Stimulated activated CD8-positive, alpha-beta memory T cell treated with anti-CD3 and anti-CD28 coated beads, Interleukin-7, amount 100 ng/mL, for 48 hours (primary cell): ENCODE results near the gene MFF.

Experiments
- DNase-seq, 2 donors: peaks; one replicate each; pipeline ENCODE4 v3.0.0-alpha.2; 2020; ENCODE audit warnings: low read depth in 1 of 2; ENCODE audit errors: extremely low read depth in 1 of 2

The MFF gene, protein sequence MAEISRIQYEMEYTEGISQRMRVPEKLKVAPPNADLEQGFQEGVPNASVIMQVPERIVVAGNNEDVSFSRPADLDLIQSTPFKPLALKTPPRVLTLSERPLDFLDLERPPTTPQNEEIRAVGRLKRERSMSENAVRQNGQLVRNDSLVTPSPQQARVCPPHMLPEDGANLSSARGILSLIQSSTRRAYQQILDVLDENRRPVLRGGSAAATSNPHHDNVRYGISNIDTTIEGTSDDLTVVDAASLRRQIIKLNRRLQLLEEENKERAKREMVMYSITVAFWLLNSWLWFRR

DNA sequence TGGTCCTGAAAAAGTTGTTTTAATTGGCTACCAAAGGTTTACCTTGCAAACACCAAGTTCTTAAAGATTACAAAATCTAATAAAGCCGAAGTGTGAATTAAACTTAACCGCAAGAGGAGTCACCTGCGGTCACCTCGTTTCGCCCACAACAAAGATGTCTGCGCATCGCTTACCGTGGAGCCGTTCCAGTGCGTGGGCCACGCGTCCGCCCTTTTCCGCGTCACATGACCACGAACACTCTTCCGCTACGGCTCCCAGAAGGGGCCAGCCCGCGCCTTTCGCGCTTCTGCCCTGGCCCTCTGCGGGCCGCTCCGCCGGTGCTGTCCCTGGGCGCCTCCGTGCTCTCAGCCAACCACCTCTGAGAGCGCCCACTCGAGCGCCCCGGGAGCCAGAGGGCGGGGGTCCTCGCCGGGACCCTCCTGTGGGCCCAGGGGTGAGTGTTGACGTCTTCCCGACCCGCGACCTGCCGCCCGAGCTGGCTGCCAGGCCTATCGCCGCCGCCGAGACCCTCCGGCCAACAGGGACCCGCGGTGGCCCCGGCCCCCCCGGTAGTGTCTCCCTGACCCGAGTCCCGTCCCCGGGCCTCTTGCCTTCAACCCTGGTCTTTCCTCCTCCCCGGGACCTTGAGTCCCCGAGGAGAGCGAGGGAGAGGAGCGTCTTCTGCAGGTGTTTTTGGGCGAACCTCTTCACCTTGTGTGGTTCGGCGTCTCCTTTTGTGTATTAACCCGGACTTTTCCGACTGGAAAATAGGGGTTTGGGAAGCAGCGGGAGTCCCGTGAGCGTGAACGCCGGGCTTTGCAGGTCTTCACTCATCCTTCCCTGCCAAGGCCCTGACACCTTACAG, at the start of gene MFF:
Gene MFF, plus strand, starts transcription at position 257 of the 844 bp plus-strand sequence. CDS start 5,415 bp downstream, outside the sequence.
- peak; percentile 86 to 92 for DNase-seq

DNA sequence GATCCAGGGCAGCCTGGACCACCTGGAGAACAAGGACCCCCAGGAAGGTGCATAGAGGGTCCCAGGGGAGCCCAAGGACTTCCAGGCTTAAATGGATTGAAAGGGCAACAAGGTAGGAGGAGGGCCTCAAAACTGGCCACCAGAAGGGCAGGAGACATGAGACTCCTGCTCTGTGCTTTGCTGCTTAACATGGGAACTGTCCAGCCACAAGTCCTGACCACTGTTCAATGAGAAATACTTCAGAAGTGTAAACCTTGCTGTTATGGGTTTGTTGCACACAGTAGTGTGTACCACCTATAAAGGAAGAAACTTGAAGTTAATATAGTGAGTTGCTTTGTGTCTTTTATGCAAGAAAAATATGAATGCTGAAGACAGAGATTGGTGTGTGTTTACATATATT, 44.2 kb upstream of the MFF start:
- DNase-seq, result no peak

DNA sequence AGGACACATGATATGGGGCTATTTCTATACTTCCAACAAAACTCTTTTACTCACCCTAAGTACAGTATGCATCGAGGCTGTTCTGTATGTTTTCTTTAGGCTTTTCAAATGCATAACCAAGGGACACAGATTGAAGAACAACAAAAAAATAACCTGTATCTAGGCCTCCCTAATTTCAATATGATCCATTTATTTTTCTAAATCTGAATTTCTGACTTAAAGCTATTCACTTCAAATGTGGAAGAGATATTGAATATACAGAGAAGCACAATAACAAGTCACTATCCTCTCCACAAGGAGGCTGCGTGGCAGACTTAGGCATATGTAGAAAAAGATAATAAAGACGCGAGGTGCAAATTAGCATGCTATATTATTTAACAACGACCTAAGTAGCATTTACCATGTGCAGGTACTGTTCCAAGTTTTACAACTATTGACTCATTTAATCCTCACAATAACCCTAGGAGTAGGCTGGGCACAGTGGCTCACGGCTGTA, 39.3 kb upstream of the MFF start:
- DNase-seq, result no peak

DNA sequence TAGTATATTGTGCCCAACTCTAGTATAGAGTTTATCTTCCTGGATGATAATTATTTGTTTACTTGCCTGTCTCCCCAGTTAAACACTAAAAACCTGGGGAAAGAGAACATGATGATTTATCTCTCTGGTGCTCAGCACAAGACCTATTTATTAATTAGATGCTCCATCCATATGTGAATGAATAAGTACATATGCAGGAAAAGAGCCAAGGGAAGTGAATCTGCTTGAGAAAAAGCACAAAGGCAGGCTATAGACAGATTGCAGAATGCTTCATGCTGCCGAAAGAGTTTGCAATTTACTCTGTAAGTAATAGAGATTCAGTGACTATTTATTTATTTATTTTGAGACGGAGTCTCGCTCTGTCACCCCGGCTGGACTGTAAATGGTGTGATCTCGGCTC, 37.3 kb upstream of the MFF start:
- DNase-seq, result no peak

DNA sequence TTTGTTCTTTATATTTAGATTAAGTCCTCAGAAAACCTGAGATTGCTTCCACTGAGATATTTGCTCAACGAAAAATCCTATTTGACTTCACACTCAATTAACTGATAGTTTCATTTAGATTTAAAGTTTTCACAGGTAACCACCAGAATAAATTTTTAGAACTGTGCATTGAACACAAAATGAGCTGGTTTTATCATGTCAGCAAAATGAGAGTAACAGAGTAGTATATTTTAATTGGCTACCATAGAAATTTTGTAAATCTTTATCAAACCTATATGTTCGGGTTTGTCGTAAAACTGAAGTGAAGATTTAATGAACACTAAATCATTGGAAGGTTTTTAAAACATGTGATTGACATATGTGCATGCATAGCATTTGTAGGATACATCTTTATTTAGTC, 32.7 kb upstream of the MFF start:
- no peak for DNase-seq

DNA sequence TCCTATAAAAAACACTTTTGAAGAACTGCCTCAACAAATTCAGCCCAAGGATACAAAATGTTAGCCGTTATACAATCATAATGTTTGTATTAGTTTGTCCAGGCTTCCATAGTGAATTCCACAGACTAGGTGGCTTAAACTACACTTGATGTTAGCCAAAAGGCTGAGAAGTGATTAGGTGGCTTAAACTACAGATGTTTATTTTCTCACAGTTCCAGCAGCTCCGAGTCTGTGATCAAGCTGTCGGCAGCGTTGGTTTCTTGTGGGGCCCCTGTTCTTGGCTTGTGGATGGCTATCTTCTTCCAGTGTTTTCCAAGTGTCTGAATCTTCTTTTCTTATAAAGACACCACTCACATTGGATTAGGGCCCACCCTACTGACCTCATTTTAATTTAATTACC, 31.5 kb upstream of the MFF start:
- no peak for DNase-seq

DNA sequence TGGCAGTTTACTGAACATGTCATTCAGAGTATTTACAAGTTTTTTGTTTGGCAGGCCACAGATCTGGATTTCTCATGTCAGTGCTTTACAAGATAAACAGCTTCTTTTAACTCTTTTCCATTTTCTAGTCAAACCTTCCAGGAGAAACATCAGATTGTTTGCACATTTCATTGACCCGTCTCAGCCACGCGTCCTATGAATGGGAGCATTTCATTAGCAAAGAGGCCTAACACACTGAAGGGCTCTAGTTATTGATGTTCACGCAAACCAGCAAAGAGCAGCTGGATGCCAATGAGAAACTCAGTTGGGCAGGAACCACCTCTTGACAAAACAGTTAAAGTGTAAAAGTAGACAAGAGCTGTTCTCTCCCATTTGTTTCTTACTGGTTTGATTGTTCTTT, 29.2 kb upstream of the MFF start:
- no peak for DNase-seq

DNA sequence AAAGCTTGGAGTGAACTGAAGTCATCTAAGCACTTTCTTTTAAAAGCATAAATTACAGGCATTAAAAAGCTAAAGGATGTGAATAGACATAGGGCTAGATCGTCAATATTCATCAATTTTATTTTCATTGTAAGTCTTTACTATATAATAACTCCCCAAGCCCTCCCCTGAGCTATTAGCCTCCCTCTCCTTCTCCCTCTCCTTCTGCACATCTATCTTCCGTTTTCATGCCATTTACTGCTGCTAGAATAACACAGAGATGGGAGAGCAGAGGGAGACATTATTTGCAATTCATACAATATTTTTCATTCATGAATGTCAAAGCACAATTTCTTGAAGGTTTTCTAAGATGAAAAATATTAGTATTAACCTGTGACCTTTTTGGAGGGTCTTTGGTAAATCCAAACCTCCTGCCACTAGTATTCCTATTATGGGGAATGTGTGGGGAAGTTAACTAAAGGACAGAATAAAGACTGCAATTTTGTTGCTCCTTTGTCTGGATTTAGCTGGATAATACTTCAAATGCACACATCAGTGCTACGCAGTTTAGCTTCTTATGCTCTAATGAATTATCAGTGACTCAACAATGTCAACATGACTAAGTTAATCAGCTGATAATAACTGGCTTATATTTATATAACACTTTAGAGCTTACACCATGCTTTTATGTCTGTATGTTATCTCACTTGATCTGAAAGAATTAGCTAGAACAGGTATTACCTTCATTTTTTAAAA, 28.2 kb upstream of the MFF start:
- DNase-seq, result no peak

DNA sequence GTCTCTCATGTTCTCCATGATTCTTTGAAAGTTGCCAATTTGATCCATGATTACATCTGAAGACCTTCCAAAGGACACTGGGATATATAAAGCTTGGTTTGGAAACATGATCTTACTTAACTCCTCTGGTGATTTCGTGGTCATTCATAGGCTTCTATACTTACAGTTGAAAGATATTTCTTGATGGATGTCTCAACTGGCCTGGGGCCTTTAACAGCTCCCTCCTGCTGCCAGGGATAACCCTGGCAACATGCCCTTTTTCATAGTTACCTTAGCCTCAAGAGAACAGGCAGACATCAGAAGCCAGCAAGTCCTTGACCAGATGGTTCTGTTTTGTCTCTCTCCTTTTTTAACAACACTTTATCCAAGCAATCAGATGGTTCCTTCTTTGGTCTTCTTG, 23.5 kb upstream of the MFF start:
- no peak for DNase-seq

DNA sequence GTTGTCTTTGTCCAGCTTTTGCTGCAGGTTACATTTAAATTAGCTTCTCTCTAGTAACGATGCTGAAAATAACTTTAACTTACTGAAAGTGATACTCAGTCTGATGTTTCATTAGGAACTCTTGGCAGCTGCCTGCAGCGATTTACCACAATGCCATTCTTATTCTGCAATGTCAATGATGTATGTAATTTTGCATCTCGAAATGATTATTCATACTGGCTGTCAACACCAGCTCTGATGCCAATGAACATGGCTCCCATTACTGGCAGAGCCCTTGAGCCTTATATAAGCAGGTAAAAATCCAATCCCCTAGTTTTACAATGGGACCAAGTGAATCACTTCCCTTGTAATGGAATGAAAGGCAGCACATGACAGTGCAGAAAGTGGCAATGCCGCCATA, 16.3 kb upstream of the MFF start:
- no peak for DNase-seq

DNA sequence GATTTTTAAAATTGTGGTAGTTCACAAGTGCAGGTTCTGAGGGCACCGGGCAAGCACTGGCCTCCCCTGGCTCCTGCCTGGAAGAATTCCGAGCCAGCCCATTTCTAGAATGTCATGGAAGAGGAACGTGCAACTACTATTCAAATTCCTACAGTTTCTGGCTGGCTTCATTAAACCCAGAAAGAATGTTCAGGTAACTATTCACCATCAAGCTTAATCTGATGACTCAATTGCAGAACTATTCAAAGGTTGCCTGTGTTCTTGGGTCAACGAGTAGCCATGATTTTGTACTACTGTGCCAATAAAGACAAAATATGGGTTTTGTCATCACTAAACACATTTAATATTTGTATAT, 14.3 kb upstream of the MFF start:
- no peak for DNase-seq

DNA sequence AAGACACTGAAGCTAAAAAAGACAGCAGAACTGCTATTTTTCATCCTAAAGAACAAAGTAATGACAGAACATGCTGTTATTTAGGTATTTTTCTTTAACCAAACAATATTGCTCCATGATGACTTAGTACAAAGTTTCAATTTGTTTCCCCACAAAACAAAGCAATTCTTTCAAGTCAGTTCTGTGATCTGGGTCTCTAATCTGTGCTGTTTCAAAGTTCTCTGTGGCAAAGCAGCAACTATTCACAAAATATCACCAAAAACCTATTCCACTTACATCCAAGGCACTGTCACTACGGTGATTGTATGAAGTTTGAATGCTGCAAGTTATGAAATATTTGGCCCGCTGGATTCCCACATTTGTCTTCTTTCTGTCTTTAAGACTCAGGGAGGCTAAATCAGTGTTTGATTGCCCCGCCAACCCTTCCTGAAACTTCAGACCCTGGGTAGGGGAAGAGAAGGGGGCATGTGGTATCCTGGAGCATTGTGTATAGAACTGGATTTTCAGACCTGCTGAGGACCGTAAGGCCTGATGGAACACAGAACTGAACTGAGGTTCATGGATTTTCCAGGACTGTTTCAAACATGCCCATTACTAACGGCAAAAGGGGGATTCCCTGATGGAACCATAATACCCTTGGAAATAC, 13.1 kb upstream of the MFF start:
- no peak for DNase-seq

DNA sequence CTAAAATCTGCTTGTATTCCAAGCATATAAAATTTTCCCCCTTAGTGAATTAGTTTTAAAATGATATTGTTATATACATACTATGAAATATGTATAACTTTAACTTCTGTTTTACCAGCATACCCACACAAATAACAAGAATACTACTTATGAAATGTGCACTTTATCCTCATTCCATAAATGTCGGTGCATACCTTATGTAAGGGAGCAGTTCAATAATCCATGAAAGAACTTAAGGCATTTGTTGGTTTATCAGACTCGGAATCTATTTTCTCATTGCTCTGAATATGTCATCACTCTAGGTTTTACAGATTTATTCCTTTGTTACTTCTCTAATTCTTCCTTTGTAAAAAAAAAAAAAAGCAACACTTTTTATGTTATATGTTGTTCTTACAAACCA, 12.5 kb upstream of the MFF start:
- DNase-seq, result no peak

DNA sequence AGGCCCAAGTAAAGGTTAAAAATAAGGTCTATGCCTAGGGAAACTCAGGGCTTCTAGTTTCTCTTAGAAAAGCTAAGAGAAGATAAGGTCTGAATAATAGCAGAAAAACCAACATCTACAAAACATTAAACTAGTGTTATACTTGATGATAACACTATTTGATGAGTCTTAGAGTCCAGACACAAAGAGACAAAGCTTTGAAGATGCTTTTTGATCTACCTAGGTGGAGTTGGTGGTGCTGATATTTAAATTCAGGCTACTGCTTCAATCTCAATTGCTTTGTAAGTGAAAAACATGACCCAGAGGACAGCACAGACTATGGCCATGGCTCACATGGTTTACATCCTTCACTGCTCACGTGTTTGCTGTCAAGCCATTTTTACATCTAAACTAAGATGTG, 11.7 kb upstream of the MFF start:
- DNase-seq, result no peak

DNA sequence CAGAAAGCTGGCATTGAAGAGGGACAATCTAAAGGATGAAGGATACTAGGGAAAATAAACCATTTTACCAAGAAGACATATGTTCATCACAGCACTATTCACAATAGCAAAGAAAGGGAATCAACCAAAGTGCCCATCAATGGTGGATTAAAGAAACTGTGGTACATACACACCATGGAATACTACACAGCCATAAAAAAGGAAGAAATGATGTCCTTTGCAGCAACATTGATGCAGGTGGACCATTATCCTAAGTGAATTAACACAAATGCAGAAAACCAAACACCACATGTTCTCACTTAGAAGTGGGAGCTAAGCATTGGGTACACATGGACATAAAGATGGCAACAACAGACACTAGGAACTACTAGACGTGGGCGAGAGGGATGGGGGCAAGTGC, 7.2 kb upstream of the MFF start:
- no peak for DNase-seq

DNA sequence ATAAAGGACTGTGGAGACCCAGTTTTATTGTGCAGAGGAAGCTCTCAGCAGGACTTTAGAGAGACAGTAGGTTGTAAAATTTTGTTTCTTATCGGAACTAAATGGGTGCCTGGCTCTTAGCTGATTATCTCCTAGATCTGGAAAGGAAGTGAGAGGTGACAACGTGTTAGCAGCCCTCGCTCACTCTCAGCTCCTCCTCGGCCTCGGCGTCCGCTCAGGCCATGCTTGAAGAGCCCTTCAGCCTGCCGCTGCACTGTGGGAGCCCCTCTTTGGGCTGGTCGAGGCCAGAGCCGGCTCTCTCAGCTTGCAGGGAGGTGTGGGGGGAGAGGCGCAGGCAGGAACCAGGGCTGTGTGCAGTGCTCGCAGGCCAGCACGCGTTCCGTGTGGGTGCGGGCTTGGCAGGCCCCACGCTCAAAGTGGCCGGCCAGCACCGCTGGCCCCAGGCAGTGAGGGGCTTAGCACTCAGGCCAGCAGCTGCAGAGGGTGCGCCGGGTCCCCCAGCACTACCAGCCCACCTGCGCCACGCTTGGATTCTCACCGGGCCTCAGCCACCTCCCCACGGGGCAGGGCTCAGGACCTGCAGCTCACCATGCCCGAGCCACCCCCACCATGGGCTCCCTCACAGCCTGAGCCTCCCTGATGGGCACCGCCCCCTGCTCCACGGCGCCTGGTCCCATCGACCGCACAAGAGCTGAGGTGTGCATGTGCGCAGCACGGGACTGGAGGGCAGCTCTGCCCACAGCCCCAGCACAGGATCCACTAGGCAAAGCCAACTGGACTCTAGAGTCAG, 4.6 kb upstream of the MFF start:
- DNase-seq, result no peak

DNA sequence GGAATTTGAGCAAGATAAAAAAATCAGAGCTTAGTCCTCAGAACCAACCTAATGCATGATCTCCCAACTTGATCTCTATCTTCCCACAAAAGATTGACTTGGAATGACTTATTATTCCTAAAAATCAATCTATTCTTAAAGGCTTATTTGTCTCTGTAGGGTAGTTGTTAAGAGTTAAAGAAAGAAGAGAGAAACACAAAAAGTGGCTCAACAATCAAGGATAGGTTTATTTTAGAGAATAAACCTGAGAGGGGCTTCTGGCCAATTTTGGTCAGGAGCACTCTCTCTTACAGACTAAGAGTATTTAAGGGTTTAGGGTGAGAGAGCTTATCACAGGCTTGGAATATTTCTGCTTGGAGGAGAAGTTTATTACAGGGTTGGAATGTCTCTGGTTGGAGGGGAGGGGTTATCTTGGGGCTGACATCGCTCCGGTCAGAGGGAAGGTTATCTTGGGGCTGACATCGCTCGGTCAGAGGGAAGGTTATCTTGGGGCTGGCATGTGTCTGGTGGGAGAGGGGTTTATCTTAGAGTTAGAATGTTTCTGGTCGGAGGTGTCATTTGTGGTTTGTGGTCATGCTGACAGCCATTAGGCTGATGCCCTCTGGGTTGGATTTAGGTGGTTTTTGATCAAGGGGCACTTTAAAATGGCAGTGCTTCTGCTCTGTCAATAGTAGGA, 2.4 kb upstream of the MFF start:
- DNase-seq, result no peak

DNA sequence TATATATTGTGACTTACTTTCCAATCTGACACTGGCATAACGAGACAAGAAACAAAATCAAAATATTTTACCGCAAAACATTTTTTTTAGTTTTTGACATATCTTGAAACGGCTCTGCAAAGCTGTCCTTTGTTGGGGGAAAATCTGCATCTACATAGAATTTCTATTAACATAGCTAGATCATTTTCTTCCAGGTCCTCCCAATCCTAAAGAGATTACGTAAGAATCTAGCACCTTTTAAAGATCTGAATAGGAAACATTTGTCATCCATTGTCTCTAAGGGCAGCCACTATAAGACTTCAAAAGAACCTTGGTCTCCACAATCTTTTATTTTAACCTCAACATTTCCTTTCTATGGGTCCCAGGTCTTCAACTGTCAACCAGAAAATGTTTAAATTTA, 1.2 kb upstream of the MFF start:
- DNase-seq, result no peak

DNA sequence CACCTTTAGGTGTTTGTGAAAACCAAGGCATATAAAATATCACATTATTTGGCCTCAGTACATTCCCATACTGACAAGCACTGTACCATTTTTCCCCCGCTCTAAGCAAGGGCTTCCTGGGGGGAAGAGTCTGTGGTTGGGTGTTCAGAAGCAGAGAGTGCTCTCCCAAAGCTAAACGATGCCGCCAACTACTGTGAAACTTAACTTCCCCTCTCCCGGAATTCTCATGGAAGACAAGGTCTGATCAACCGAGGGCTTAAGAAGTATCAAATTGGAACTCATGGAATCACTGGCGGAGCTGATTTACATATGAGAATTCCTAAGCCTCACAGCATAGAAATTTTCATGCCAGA, 433 bp upstream of the MFF start:
- DNase-seq, result no peak

DNA sequence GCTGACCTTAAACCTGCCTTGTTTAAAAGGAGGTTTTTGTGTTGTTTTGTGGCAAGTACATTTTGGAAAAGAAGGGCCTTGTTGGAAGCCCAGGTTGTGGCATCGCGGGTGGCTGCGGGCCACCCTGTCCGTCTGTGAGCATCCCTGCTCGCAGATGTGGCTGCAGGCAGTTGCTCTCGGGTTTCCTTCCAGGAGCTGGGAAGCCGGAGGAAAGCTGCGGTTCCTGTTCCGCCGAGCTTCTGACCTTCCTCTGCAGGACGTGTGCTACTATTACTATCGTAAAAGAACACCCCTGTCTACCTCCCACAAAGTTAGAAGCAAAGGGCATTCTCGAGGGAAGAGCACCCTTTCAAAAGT, 766 bp downstream of the MFF start:
- no peak for DNase-seq
